ENCODE data around the gene NFILZ.
"Not testable (repeated sequence)": the region's sequence is repeated elsewhere in the genome, so short reads cannot be mapped to it uniquely, and the experiment has no call there.

Gene NFILZ

GRCh38 chr19:8611877-8612806, 18.3 kb upstream of the NFILZ start:
- DNase-seq, result no peak

DNA sequence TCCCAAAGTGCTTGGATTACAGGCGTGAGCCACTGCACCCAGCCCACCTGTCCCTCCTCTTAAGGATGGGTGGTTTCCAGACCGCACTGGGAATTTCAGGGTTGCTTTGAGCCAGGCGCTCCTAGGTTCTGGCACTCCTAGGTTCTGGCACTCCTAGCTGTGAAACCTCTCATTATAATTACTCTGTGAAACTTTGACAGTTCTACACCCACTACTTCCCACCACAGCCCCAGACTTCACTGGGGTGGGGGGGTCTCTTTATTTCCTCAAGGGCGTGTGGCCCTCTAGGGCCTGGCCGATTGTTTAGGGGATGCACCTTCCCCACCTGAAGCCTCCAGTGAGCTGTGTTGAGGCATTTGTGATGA, 17.6 kb upstream of the NFILZ start:
- no peak for DNase-seq

GRCh38 chr19:8614455-8614854, 16.0 kb upstream of the NFILZ start:
- no peak for DNase-seq

GRCh38 chr19:8615024-8615423, 15.4 kb upstream of the NFILZ start:
- DNase-seq, result no peak

DNA sequence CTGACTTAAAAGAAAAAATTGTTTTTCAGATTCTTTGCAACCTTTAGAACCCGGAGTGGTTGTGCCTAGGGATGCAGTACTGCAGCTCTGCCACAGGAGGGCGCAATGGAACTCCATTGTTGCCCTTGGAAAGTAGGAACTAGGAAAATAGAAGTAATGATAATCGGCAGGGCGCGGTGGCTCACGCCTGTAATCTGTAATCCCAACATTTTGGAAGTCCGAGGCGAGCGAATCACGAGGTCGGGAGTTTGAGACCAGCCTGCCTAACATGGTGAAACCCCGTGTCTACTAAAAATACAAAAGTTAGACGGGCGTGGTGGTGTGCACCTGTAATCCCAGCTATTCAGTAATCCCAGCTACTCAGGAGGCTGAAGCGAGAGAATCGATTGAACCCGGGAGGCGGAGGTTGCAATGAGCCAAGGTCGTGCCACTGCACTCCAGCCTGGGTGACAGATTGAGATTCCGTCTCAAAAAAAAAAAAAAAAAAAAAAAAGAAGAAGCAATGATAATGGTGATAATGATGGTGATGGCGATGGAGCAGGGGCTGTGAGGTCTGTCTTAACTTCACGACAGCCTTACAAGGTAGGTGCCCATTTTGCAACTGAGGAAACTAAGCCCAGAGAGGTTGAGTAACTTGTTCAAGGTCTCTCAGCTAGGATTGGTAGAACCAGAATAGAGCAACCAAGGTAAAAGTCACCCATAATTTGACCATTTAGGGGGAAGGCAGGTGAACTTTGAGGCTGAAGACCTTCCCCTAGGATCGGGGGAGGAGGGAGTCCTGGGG, 14.4 kb upstream of the NFILZ start:
- DNase-seq, result peak; percentile 65

GRCh38 chr19:8616861-8617260, 13.6 kb upstream of the NFILZ start:
- DNase-seq, result no peak

DNA sequence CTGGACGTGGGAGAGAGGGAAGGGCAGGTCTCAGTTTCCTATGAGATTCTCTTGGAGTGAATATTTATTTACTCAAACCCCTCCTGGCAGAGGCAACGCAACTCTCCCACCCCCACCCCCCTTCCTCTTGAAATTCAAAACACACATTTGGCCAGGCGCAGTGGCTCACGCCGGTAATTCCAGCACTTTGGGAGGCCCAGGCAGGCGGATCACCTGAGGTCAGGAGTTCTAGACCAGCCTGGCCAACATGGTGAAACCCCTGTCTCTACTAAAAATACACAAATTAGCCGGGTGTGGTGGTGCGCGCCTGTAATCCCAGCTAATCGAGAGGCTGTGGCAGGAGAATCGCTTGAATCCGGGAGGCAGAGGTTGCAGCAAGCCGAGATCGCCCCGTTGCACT, 13.1 kb upstream of the NFILZ start:
- DNase-seq, result not testable (repeated sequence)

- DNase-seq, result no peak
Observed at GRCh38 chr19:8617984-8618383, 12.4 kb upstream of the NFILZ start.

GRCh38 chr19:8618751-8619150, 11.7 kb upstream of the NFILZ start:
- no peak for DNase-seq

GRCh38 chr19:8622886-8623285, 7.5 kb upstream of the NFILZ start:
- not testable (repeated sequence) for DNase-seq

DNA sequence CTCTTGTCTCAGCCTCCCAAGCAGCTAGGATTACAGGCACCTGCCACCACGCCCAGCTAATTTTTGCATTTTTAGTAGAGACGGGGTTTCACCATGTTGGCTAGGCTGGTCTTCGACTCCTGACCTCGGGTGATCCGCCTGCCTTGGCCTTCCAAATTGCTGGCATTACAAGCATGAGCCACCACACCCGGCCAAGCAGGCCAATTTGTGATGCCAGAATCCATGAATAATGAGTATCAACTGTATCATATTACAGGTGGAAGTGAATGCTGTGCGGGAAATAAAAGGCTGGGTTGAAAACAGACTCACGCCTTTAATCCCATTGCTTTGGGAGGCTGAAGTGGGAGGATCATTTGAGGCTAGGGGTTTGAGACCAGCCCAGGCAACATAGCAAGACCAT, 3.6 kb upstream of the NFILZ start:
- DNase-seq, result no peak

GRCh38 chr19:8629184-8629583, 1.2 kb upstream of the NFILZ start:
- no peak for DNase-seq

GRCh38 chr19:8630796-8631424, 477 bp downstream of the NFILZ start:
- DNase-seq, result no peak

GRCh38 chr19:8631425-8631819, 989 bp downstream of the NFILZ start:
- no peak for DNase-seq

GRCh38 chr19:8635422-8635821, 5.0 kb downstream of the NFILZ start:
- DNase-seq, result no peak

- DNase-seq, result not testable (repeated sequence)
Observed at GRCh38 chr19:8637070-8637469, 6.6 kb downstream of the NFILZ start.

DNA sequence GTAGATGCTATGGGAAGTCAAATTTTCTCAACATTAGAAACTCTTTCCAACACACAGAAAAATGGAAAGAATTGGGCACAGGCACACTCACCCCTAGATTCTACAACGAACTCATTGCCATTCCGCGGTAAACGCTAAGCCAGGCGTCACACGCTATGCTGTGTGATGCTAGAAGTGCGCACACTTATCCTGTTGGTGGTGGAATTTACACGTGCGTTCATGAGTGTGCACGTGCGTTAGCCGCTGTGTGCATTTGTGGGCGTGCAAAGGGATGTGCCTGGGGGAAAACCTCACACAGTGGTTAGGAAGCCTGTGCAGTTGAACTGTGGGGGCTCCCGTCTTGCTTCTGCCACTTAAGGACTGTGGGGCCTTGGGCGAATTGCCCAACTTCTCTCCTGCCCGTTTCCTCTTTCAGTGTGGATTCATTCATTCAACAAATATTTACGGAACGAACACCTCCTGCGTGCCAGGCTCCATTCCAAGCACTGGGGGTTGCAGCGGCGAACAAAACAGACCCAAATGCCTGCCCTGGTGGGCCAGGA, 7.7 kb downstream of the NFILZ start:
- DNase-seq, result no peak

GRCh38 chr19:8639821-8640401, 9.5 kb downstream of the NFILZ start:
- DNase-seq, result no peak

DNA sequence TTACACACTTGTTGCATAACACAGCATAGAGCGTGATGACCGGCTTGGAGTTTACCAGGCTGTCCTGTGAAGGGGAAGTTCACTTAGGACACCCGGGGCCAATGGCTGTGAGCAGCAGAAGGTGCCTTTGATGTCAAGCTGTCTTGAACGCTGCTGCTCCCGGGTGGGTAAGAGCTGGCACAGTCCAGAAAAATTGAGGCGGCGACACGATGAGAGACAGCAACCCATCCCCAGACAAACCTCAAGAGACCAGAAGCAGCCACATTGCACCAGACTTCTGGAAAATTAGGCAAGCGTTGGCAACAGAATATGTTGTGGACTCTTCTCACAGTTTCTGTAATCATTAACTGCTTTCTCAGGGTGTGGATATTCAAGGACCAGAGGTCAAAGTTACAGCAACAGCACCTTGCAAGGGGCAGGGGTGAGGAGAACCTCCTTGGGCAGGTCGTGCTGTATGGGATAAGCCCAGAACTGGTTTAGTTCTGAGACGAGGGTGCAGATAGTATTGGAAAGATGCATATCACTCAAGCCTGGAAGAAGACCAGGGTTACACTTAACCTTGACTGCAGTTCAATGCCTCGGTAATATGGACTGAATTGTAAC, 10.1 kb downstream of the NFILZ start:
- no peak for DNase-seq

DNA sequence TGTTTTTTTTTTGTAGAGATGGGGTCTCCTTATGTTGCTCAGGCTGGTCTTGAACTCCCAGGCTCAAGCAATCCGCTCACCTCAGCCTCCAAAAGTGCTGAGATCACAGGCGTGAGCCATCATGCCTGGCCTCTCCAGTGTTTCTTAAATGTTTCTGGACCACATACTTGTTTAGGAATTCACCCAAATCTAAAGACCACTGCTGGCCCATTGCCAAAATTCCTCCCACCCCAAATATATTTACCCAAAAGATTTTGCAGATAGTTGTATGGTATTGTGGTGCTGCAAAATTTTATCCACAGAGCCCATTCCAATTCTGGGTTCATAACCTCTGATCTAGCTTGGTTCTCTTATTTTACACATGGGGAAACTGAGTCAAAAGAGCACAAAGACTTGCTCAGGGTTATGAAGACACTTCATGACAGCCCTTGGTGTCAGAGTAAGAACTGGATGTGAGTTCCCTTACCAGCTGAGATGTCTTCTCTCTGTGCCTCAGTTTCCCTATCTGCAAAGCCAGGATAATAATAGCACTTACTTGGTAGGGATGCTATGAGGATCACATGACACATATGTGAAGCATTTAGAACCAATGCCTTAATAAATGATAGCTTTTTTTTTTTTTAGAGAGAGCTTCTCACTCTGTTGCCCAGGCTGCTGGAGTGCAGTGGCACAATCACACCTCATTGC, 10.9 kb downstream of the NFILZ start:
- DNase-seq, result no peak

DNA sequence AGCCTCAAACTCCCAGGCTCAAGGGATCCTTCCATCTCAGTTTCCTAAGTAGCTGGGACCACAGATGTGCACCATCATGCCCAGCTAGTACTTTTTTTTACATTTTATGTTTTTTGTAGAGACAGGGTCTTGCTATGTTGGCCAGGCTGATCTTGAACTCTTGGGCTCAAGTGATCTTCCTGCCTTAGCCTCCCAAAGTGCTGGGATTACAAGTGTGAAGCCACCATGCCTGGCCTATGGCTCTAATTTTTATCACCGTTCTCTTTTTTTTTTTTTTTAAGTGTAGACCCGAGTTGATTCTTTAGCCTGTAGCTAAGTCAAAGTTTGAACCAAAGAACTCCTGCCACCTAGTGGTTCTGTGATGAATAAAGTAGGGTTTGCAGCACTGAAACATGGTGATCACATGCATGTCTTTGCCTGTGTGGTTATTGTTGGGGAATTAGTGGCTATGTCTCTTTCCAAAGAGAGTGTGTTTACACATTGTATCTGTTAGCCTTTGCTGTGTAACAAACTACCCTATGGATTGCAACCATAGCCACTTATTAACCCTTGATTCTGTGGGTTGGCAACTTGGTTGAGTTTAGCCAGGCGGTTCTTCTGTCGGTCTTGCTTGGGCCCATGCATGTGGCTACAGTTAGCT, 11.6 kb downstream of the NFILZ start:
- no peak for DNase-seq

Data from activated naive CD4-positive, alpha-beta T cell treated with Interleukin-2 at 50 U/mL for 16 hours (primary cell).